Measurements from ENCODE around the gene MXRA5. TPM values are rescaled to one million over a fixed set of nuclear protein-coding genes. Genes with fewer than 3 reads are reported as not detected.

MXRA5 gene
- total RNA-seq, 1 experiment from 2014 or later: not detected

GRCh38 chrX:3317191-3317718 lies 29.2 kb downstream of the MXRA5 start:
- no peaks in the 10 kb centered on the region for H3K4me1 ChIP-seq (ENCODE audit: low read length)
- H3K27me3 ChIP-seq (ENCODE audit: low read length): no peaks in the 10 kb centered on the region
- H4K20me1 ChIP-seq (ENCODE audit: insufficient read depth, low read depth, low read length): no peaks in the 10 kb centered on the region
- H3K9ac ChIP-seq (ENCODE audit: low read length): no peak overlapping the region
- H3K4me3 ChIP-seq (ENCODE audit: low read length): no peak overlapping the region
- no peaks in the 10 kb centered on the region for H3K9me2 ChIP-seq (replicated peaks; ENCODE audit: insufficient read depth, low read length)
- H3K27ac ChIP-seq (ENCODE audit: low read length): no peak overlapping the region
- no peak for DNase-seq
- no peaks in the 10 kb centered on the region for H3K36me3 ChIP-seq (ENCODE audit: insufficient read depth, low read length)
- no peaks in the 10 kb centered on the region for H3K9me3 ChIP-seq (ENCODE audit: low read length)
- H3K4me2 ChIP-seq (ENCODE audit: low read depth, low read length, poor library complexity, severe bottlenecking): no peak overlapping the region
- no peaks in the 10 kb centered on the region for H3K79me2 ChIP-seq (ENCODE audit: low read length)
- H2AFZ ChIP-seq (ENCODE audit: low read length): no peak overlapping the region

GRCh38 chrX:3312109-3312508 lies 34.3 kb downstream of the MXRA5 start:
- Histone ChIP-seq H2AFZ (ENCODE audit: low read length) (no peak overlapping the region), H3K27me3 (ENCODE audit: low read length) (no peaks in the 10 kb centered on the region), H3K4me1 (ENCODE audit: low read length) (no peaks in the 10 kb centered on the region), H3K27ac (ENCODE audit: low read length) (no peak overlapping the region), H3K9ac (ENCODE audit: low read length) (no peak overlapping the region), H3K4me2 (ENCODE audit: low read depth, low read length, poor library complexity, severe bottlenecking) (no peak overlapping the region), H3K36me3 (ENCODE audit: insufficient read depth, low read length) (no peaks in the 10 kb centered on the region), H4K20me1 (ENCODE audit: insufficient read depth, low read depth, low read length) (no peaks in the 10 kb centered on the region), H3K9me2 (replicated peaks; ENCODE audit: insufficient read depth, low read length) (no peaks in the 10 kb centered on the region), H3K79me2 (ENCODE audit: low read length) (no peaks in the 10 kb centered on the region), H3K4me3 (ENCODE audit: low read length) (no peak overlapping the region), H3K9me3 (ENCODE audit: low read length) (no peaks in the 10 kb centered on the region)
- no peak for DNase-seq

GRCh38 chrX:3307881-3308280 lies 38.6 kb downstream of the MXRA5 start:
- Histone ChIP-seq H3K9me3 (ENCODE audit: low read length) (no peaks in the 10 kb centered on the region), H3K27me3 (ENCODE audit: low read length) (no peaks in the 10 kb centered on the region), H3K4me2 (ENCODE audit: low read depth, low read length, poor library complexity, severe bottlenecking) (no peak overlapping the region), H3K4me1 (ENCODE audit: low read length) (no peaks in the 10 kb centered on the region), H2AFZ (ENCODE audit: low read length) (no peak overlapping the region), H3K79me2 (ENCODE audit: low read length) (no peaks in the 10 kb centered on the region), H3K27ac (ENCODE audit: low read length) (no peak overlapping the region), H3K9ac (ENCODE audit: low read length) (no peak overlapping the region), H4K20me1 (ENCODE audit: insufficient read depth, low read depth, low read length) (no peaks in the 10 kb centered on the region), H3K4me3 (ENCODE audit: low read length) (no peak overlapping the region), H3K36me3 (ENCODE audit: insufficient read depth, low read length) (no peaks in the 10 kb centered on the region), H3K9me2 (replicated peaks; ENCODE audit: insufficient read depth, low read length) (no peaks in the 10 kb centered on the region)
- DNase-seq: no peak

- Histone ChIP-seq H3K9me2 (replicated peaks; ENCODE audit: insufficient read depth, low read length) (no peaks in the 10 kb centered on the region), H3K4me2 (ENCODE audit: low read depth, low read length, poor library complexity, severe bottlenecking) (no peak overlapping the region), H4K20me1 (ENCODE audit: insufficient read depth, low read depth, low read length) (no peaks in the 10 kb centered on the region), H3K27me3 (ENCODE audit: low read length) (no peaks in the 10 kb centered on the region), H3K79me2 (ENCODE audit: low read length) (no peaks in the 10 kb centered on the region), H3K4me3 (ENCODE audit: low read length) (no peak overlapping the region), H3K4me1 (ENCODE audit: low read length) (no peaks in the 10 kb centered on the region), H3K27ac (ENCODE audit: low read length) (no peak overlapping the region), H2AFZ (ENCODE audit: low read length) (no peak overlapping the region), H3K36me3 (ENCODE audit: insufficient read depth, low read length) (no peaks in the 10 kb centered on the region), H3K9ac (ENCODE audit: low read length) (no peak overlapping the region), H3K9me3 (ENCODE audit: low read length) (no peaks in the 10 kb centered on the region)
- no peak for DNase-seq
Measured at GRCh38 chrX:3299636-3300035, 46.8 kb downstream of the MXRA5 start.

- no peaks in the 10 kb centered on the region for H3K79me2 ChIP-seq (ENCODE audit: low read length)
- no peaks in the 10 kb centered on the region for H3K9me2 ChIP-seq (replicated peaks; ENCODE audit: insufficient read depth, low read length)
- no peaks in the 10 kb centered on the region for H3K4me1 ChIP-seq (ENCODE audit: low read length)
- no peak overlapping the region for H3K9ac ChIP-seq (ENCODE audit: low read length)
- H4K20me1 ChIP-seq (ENCODE audit: insufficient read depth, low read depth, low read length): no peaks in the 10 kb centered on the region
- no peaks in the 10 kb centered on the region for H3K9me3 ChIP-seq (ENCODE audit: low read length)
- no peaks in the 10 kb centered on the region for H3K36me3 ChIP-seq (ENCODE audit: insufficient read depth, low read length)
- H3K4me2 ChIP-seq (ENCODE audit: low read depth, low read length, poor library complexity, severe bottlenecking): no peak overlapping the region
- no peak overlapping the region for H2AFZ ChIP-seq (ENCODE audit: low read length)
- H3K27me3 ChIP-seq (ENCODE audit: low read length): no peaks in the 10 kb centered on the region
- no peak overlapping the region for H3K4me3 ChIP-seq (ENCODE audit: low read length)
- no peak overlapping the region for H3K27ac ChIP-seq (ENCODE audit: low read length)
- peak; percentile 47 for DNase-seq
Measured at GRCh38 chrX:3295731-3296130, 50.7 kb downstream of the MXRA5 start.

DNA sequence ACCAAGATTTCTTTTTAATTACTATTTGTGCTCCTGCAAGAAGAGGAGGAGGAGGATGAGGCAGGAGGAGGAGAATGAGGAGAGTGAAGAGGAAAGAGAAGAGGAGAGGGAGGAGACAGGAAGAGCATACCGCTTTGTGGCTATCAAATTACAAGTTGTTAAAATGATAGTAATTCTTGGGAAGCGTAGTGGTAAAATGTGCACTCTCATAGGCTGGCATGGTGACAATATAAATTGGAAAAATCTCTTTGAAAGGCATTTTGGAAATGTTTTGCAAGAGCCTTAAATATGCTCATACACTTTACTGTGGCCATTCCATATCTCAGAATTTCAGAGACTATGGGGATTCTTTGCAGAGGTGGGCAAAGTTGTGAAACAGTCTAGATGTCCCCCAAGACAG lies 53.2 kb downstream of the MXRA5 start:
- no peak overlapping the region for H3K4me2 ChIP-seq (ENCODE audit: low read depth, low read length, poor library complexity, severe bottlenecking)
- DNase-seq: no peak
- no peaks in the 10 kb centered on the region for H4K20me1 ChIP-seq (ENCODE audit: insufficient read depth, low read depth, low read length)

GRCh38 chrX:3290561-3290960 lies 55.9 kb downstream of the MXRA5 start:
- Histone ChIP-seq H3K4me2 (ENCODE audit: low read depth, low read length, poor library complexity, severe bottlenecking) (no peak overlapping the region), H3K4me3 (ENCODE audit: low read length) (no peak overlapping the region), H3K4me1 (ENCODE audit: low read length) (no peaks in the 10 kb centered on the region), H3K36me3 (ENCODE audit: insufficient read depth, low read length) (no peaks in the 10 kb centered on the region), H2AFZ (ENCODE audit: low read length) (no peak overlapping the region), H3K27me3 (ENCODE audit: low read length) (no peaks in the 10 kb centered on the region), H4K20me1 (ENCODE audit: insufficient read depth, low read depth, low read length) (no peaks in the 10 kb centered on the region), H3K79me2 (ENCODE audit: low read length) (no peaks in the 10 kb centered on the region), H3K9me3 (ENCODE audit: low read length) (no peaks in the 10 kb centered on the region), H3K27ac (ENCODE audit: low read length) (no peak overlapping the region), H3K9ac (ENCODE audit: low read length) (no peak overlapping the region), H3K9me2 (replicated peaks; ENCODE audit: insufficient read depth, low read length) (no peaks in the 10 kb centered on the region)
- DNase-seq: no peak

More for the DNA sequence above, 53.2 kb downstream of the MXRA5 start:
- H3K9ac ChIP-seq (ENCODE audit: low read length): no peak overlapping the region
- H3K79me2 ChIP-seq (ENCODE audit: low read length): no peaks in the 10 kb centered on the region
- no peaks in the 10 kb centered on the region for H3K9me2 ChIP-seq (replicated peaks; ENCODE audit: insufficient read depth, low read length)
- no peaks in the 10 kb centered on the region for H3K4me1 ChIP-seq (ENCODE audit: low read length)
- H2AFZ ChIP-seq (ENCODE audit: low read length): no peak overlapping the region
- H3K27ac ChIP-seq (ENCODE audit: low read length): no peak overlapping the region
- no peaks in the 10 kb centered on the region for H3K27me3 ChIP-seq (ENCODE audit: low read length)
- H3K4me3 ChIP-seq (ENCODE audit: low read length): no peak overlapping the region
- no peaks in the 10 kb centered on the region for H3K36me3 ChIP-seq (ENCODE audit: insufficient read depth, low read length)
- H3K9me3 ChIP-seq (ENCODE audit: low read length): no peaks in the 10 kb centered on the region

GRCh38 chrX:3286196-3286945 lies 60.1 kb downstream of the MXRA5 start:
- H3K27me3 ChIP-seq (ENCODE audit: low read length): no peaks in the 10 kb centered on the region
- H2AFZ ChIP-seq (ENCODE audit: low read length): no peak overlapping the region
- no peak overlapping the region for H3K4me2 ChIP-seq (ENCODE audit: low read depth, low read length, poor library complexity, severe bottlenecking)

More at GRCh38 chrX:3286196-3286945, 60.1 kb downstream of the MXRA5 start:
- Histone ChIP-seq H3K9me3 (ENCODE audit: low read length) (no peaks in the 10 kb centered on the region), H3K9me2 (replicated peaks; ENCODE audit: insufficient read depth, low read length) (no peaks in the 10 kb centered on the region), H3K79me2 (ENCODE audit: low read length) (no peaks in the 10 kb centered on the region), H4K20me1 (ENCODE audit: insufficient read depth, low read depth, low read length) (no peaks in the 10 kb centered on the region), H3K9ac (ENCODE audit: low read length) (no peak overlapping the region), H3K4me3 (ENCODE audit: low read length) (no peak overlapping the region), H3K27ac (ENCODE audit: low read length) (no peak overlapping the region), H3K4me1 (ENCODE audit: low read length) (no peaks in the 10 kb centered on the region), H3K36me3 (ENCODE audit: insufficient read depth, low read length) (no peaks in the 10 kb centered on the region)
- no peak for DNase-seq
